Transverse colon (tissue), 4 donors: ENCODE data around the gene CDCP2. TPM values are rescaled to one million over a fixed set of nuclear protein-coding genes. Genes with fewer than 3 reads are reported as not detected.
"Not testable (repeated sequence)": the region's sequence is repeated elsewhere in the genome, so short reads cannot be mapped to it uniquely, and the experiment has no call there.

Experiments used
- DNase-seq: peaks from one replicate; pipeline ENCODE4 v3.0.0-alpha.2; 2019
- H3K27ac ChIP-seq, 4 donors: fragments of 200-600 bp; sonication (generic); 2 replicates each; pipeline ENCODE4 v1.5.1; 2016 to 2018; ENCODE audit warnings: inconsistent platforms in 4 of 4
- H3K27me3 ChIP-seq: fragments of 200-600 bp; sonication (generic); 2 replicates; pipeline ENCODE4 v1.5.1; 2017; ENCODE audit warnings: inconsistent platforms
- H3K36me3 ChIP-seq, 4 donors: fragments of 200-600 bp; sonication (generic); 2 replicates each; pipeline ENCODE4 v1.5.1; 2017 to 2019; ENCODE audit warnings: inconsistent platforms in 4 of 4
- H3K4me1 ChIP-seq, 4 donors: fragments of 200-600 bp; sonication (generic); 2 replicates each; pipeline ENCODE4 v1.5.1; 2017 to 2020; ENCODE audit warnings: inconsistent platforms in 4 of 4
- H3K4me3 ChIP-seq, 4 donors: fragments of 200-600 bp; sonication (generic); 1 replicate in 1 of 4; 2 replicates in 3 of 4; pipeline versions ENCODE4 v1.5.1 to v1.6.1; 2017 to 2019; ENCODE audit warnings: inconsistent platforms in 4 of 4
- H3K9me3 ChIP-seq, 2 donors: fragments of 200-600 bp; sonication (generic); 2 replicates each; pipeline ENCODE4 v1.5.1; 2017 to 2019; ENCODE audit warnings: inconsistent platforms in 2 of 2
- EP300 ChIP-seq: sonication (generic); formaldehyde crosslinking; IDR thresholded peaks from one replicate; pipeline ENCODE4 v1.6.1; 2017; ENCODE audit warnings: antibody characterized with exemption, low read depth
- POLR2A ChIP-seq: fragments of 450-650 bp; IDR thresholded peaks from one replicate; pipeline ENCODE4 v1.6.1; 2016; ENCODE audit warnings: antibody characterized with exemption, mild to moderate bottlenecking, moderate library complexity
- POLR2AphosphoS5 ChIP-seq, 3 donors: sonication (generic); formaldehyde crosslinking; IDR thresholded peaks; one replicate each; pipeline ENCODE4 v1.6.1; 2016; ENCODE audit warnings: antibody characterized with exemption in 3 of 3
- WGBS, 2 donors: methylation state at CpG; one replicate each; pipeline ENCODE4 v1.1.5; 2018; ENCODE audit warnings: low coverage in 1 of 2; 5-methylcytosine and 5-hydroxymethylcytosine counted together
- in situ Hi-C, 4 donors: fragments of 200-750 bp; cut with MboI; loops; one replicate each; pipeline versions ENCODE4 v1.15.0 to v1.15.1; 2017; ENCODE audit warnings: low sequenced_read_pairs in 3 of 4, low pct_ligation_motif_present in 1 of 4, low pct_unique_long_range_greater_than_20kb in 1 of 4
- intact Hi-C: fragments of 100-400 bp; cut with DNase I; formaldehyde crosslinking; loops from one replicate; pipeline ENCODE4 v1.15.1; 2023; ENCODE audit warnings: low total_unique reads
- total RNA-seq, 4 donors: library from RNA; depleted of rRNA; stranded (reverse); fragments of >200 nt; gene quantifications; one replicate each; pipeline ENCODE4 v1.1.0, GENCODE V29; 2016
- TF ChIP-seq, protein P1 (sequence below), 5 experiments: fragments of 200-600 bp in 3 of 5; fragments of 450-650 bp in 2 of 5; sonication (generic) in 3 of 5; IDR thresholded peaks; 1 replicate in 2 of 5; 2 replicates in 3 of 5; pipeline ENCODE4 v1.5.1; 2016 to 2017; ENCODE audit warnings: antibody characterized with exemption in 5 of 5, inconsistent platforms in 3 of 5, mild to moderate bottlenecking in 2 of 5, moderate library complexity in 1 of 5

The CDCP2 gene
- total RNA-seq, 4 donors from 2014 or later = 0.48 TPM; not detected in 3

DNA sequence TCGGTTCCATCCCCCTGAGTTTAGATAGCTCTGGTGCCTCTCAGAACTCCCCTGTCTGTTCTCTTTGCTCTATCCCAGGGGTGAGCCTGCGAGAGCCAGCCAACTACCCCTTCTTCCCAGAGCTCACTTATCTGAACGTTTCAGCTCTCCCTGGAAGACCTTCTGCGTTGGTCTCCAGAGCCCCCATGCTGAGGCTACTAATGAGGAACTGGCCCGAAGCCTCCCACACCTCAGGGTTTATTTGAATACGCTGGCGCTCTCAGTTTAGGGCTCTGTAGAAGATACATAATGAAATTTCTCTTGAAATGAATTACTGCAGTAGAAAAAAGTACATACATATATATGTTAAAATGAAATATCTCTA lies 55.9 kb downstream of the CDCP2 start:
- Histone ChIP-seq H3K9me3 (no peaks in the 10 kb centered on the region), H3K27ac (no peak overlapping the region), H3K4me3 (no peak overlapping the region), H3K36me3 (peaks cover 0 to 5% (median 0%) of the 10 kb centered on the region in 4 donors), H3K27me3 (no peaks in the 10 kb centered on the region), H3K4me1 (peaks cover 11 to 26% (median 21%) of the 10 kb centered on the region in 4 donors)
- intact Hi-C loops (no loop called here), in situ Hi-C loops (no loop called here)
- no peak for DNase-seq
- WGBS, 2 donors = 85 to 93% methylated on average over 4 to 7 of the region's 7 CpGs
- TF ChIP-seq POLR2A (no peak), POLR2AphosphoS5 (IDR thresholded peaks at IDR 0.05) (no peak), EP300 (no peak)
- TF ChIP-seq, protein P1, sequence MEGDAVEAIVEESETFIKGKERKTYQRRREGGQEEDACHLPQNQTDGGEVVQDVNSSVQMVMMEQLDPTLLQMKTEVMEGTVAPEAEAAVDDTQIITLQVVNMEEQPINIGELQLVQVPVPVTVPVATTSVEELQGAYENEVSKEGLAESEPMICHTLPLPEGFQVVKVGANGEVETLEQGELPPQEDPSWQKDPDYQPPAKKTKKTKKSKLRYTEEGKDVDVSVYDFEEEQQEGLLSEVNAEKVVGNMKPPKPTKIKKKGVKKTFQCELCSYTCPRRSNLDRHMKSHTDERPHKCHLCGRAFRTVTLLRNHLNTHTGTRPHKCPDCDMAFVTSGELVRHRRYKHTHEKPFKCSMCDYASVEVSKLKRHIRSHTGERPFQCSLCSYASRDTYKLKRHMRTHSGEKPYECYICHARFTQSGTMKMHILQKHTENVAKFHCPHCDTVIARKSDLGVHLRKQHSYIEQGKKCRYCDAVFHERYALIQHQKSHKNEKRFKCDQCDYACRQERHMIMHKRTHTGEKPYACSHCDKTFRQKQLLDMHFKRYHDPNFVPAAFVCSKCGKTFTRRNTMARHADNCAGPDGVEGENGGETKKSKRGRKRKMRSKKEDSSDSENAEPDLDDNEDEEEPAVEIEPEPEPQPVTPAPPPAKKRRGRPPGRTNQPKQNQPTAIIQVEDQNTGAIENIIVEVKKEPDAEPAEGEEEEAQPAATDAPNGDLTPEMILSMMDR (IDR thresholded peaks at IDR 0.05) = no peak

DNA sequence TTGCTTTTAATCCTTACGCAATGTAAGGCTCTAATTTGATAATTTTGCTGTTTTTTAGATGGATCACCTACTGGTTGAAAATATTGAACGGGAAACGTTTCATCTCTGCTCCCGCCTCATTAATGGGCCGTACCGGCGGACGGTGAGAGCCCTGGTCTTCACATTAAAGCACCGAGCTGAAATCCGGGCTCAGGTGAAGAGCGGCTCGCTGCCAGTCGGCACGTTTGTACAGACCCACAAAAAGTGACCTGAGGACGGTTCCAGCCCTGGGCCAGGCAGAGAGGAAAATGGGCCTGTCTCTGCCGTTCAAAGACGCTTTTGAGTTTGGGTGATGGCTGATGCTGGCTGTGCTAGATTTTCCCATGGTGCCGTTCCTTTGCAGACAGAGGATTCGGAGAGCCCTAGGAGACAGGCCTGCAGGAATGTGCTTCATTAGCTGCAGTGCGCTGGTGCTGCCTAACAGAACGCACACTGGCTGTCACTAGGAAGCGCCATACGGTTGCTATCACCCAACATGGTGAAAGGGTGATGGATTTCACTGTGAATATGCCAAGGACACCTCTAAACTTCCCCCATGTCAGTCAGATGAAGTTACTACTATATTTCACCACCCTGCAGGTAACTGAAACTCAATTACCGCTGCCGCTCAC lies 56.4 kb downstream of the CDCP2 start:
- intact Hi-C loops (no loop called here), in situ Hi-C loops (no loop called here)
- no peak for DNase-seq
- TF ChIP-seq POLR2A = no peak
- Histone ChIP-seq H3K4me1 (peaks cover 11 to 26% (median 21%) of the 10 kb centered on the region in 4 donors), H3K4me3 (no peak overlapping the region), H3K27ac (peak overlapping the region in 2 of 4 donors; percentile 70 to 80), H3K36me3 (peaks cover 0 to 5% (median 0%) of the 10 kb centered on the region in 4 donors), H3K27me3 (no peaks in the 10 kb centered on the region), H3K9me3 (no peaks in the 10 kb centered on the region)
- WGBS, 2 donors = 49 to 88% methylated on average over 3 to 25 of the region's 25 CpGs

DNA sequence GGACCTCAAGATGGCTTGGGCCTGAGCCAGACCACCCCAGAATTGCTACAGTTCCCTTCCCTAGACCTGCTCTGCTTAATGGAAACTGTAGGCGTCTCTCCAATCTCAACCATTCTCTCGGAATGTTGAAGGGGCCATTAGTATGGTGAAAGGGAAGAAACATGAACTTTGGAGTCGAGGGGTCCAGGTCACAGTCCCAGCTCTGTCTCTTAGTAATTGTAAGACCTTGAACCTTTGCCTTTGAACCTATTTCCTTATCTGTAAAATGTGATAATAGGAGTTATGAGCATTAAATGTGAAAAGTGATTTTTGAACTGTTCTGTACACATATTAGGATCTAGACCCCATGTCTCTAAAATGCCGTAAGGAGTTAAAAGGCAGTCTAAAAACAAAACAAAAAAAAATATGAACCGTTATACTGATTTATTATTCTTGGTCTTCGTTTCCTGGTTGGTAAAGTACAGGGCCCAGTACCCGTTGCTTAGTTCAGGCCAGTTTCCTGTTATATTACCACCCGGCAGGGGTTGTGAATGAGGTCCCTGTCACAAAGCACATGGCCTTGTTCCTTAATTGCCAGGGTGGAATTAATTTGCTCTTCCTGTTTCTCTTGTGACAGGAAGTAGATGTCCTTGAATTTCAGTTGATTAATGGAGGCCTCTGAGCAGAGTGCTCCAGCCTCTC lies 57.1 kb downstream of the CDCP2 start:
- H3K9me3 ChIP-seq = no peaks in the 10 kb centered on the region
- H3K27ac ChIP-seq = peak overlapping the region; percentile 70 to 80 (median 76)
- TF ChIP-seq POLR2A (no peak), POLR2AphosphoS5 (IDR thresholded peaks at IDR 0.05) (no peak), EP300 (no peak)
- TF ChIP-seq, protein P1 (IDR thresholded peaks at IDR 0.05) = no peak
- intact Hi-C loops (no loop called here), in situ Hi-C loops (no loop called here)
- 54% methylated on average over 8 of the region's 8 CpGs for WGBS, 2 donors
- no peaks in the 10 kb centered on the region for H3K27me3 ChIP-seq
- peaks cover 0 to 5% (median 0%) of the 10 kb centered on the region in 4 donors for H3K36me3 ChIP-seq
- H3K4me1 ChIP-seq = peaks cover 11 to 26% (median 21%) of the 10 kb centered on the region in 4 donors
- H3K4me3 ChIP-seq = no peak overlapping the region
- no peak for DNase-seq

DNA sequence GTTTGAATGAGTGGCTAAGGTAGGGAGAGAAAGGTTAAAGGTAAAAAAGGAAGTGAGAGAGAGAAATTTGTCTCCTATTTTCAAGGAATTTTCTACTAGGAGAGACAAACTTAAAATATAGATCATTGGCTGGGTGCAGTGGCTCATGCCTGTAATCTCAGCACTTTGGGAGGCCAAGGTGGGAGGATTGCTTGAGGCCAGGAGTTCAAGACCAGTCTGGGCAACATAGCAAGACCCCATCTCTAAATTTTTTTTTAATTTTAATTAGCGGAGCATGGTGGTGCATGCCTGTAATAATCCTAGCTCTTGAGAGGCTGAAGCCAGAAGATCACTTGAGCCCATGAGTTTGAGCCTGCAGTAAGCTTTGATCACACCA lies 58.1 kb downstream of the CDCP2 start:
- peaks cover 11 to 26% (median 21%) of the 10 kb centered on the region in 4 donors for H3K4me1 ChIP-seq
- H3K36me3 ChIP-seq, in situ Hi-C loops, H3K9me3 ChIP-seq, DNase-seq, H3K27me3 ChIP-seq, H3K4me3 ChIP-seq, intact Hi-C loops: not testable (repeated sequence)
- WGBS, 2 donors = 100% methylated on average over 1 of the region's 1 CpG
- H3K27ac ChIP-seq = peak overlapping the region; percentile 70 to 80 (median 76)

DNA sequence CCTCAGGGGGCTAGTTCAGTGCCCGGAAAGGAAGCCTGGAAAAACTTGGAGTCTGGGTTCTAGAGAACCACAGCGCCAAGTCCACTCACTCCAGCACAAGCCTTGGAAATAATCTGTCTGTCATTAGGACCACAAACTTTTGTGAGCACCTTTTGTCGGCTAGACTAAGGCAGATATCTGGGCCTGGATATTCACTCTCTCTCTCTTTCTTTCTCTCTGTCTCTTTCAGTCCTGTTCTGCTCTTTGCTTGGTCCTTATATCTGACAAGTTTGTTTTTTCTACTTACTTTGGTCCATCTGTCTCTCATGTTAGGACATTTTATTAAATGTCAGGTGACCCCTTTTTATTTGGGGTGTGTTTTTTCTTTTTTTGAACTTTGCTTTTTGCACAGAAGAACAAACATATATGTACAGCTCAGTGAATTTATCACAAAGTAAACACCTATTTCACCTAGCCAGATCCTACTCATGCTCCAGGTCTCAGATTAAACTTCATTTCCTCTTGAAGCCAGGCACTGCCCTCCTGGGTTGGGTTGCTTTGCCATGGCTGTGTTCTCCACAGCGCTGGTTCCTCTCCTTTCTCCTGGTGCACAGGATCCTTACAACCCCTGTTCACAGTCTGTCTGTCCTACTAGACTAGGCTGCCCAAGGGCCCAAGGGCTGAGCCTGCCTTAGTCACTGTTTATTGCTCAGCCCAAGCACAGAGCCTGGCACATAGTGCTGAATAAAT lies 58.6 kb downstream of the CDCP2 start:
- TF ChIP-seq, protein P1 (IDR thresholded peaks at IDR 0.05) = no peak
- TF ChIP-seq POLR2A (no peak), POLR2AphosphoS5 (IDR thresholded peaks at IDR 0.05) (no peak), EP300 (no peak)
- 59 to 61% methylated on average over 3 to 4 of the region's 4 CpGs for WGBS, 2 donors
- intact Hi-C loops (no loop called here), in situ Hi-C loops (no loop called here)
- peak; percentile 41 for DNase-seq
- no peak overlapping the region for H3K4me3 ChIP-seq
- H3K4me1 ChIP-seq = peaks cover 11 to 26% (median 21%) of the 10 kb centered on the region in 4 donors
- no peaks in the 10 kb centered on the region for H3K27me3 ChIP-seq
- H3K27ac ChIP-seq = peak overlapping the region; percentile 70 to 80 (median 76)
- H3K9me3 ChIP-seq = no peaks in the 10 kb centered on the region
- H3K36me3 ChIP-seq = peaks cover 0 to 5% (median 0%) of the 10 kb centered on the region in 4 donors
